PC-3 (cell line): Measurements from ENCODE around the gene RIN2. TPM values are rescaled to one million over a fixed set of nuclear protein-coding genes. Genes with fewer than 3 reads are reported as not detected.

Experiments
- ATAC-seq: fragments of 200-7000 bp; cut with Tn5 transposase; 2 replicates; pipeline ENCODE4 v1.9.1; 2020; ENCODE audit warnings: mild to moderate bottlenecking, moderate library complexity
- BruUV-seq: library from RNA; stranded (reverse); fragments of 400-500 nt; replicated peaks from 2 replicates; lab custom pipeline; 2021; lab: Mats Ljungman, UMichigan
- CTCF ChIA-PET: fragments of 300-600 bp; sonication (Branson Sonifier 250); formaldehyde crosslinking; loops from one replicate; lab custom pipeline; 2022; ENCODE audit warnings: antibody characterized with exemption; lab: Charles Lee
- POLR2A ChIA-PET: fragments of 300-600 bp; sonication (Branson Sonifier 250); formaldehyde crosslinking; loops from one replicate; lab custom pipeline; 2022; ENCODE audit warnings: antibody characterized with exemption; ENCODE audit not compliant: unreplicated experiment; lab: Charles Lee
- DNase-seq: peaks from one replicate; pipeline ENCODE4 v3.0.0-alpha.2; 2015
- H2AFZ ChIP-seq: fragments of 300-600 bp; sonication (generic); 2 replicates; pipeline ENCODE4 v1.6.0; 2016; ENCODE audit warnings: antibody characterized with exemption, low read length
- H3F3A ChIP-seq: fragments of 300-600 bp; sonication (generic); one replicate; pipeline ENCODE4 v1.6.0; 2017; ENCODE audit warnings: antibody characterized with exemption, low read length, control low read depth, mild to moderate bottlenecking; ENCODE audit not compliant: unreplicated experiment
- H3K27ac ChIP-seq: fragments of 300-600 bp; sonication (generic); 2 replicates; pipeline ENCODE4 v1.5.1; 2016; ENCODE audit warnings: mild to moderate bottlenecking, low read length
- H3K27me3 ChIP-seq: fragments of 300-600 bp; sonication (generic); 2 replicates; pipeline ENCODE4 v1.6.1; 2016; ENCODE audit warnings: low read length, mixed read lengths
- H3K36me3 ChIP-seq: fragments of 300-600 bp; sonication (generic); 2 replicates; pipeline ENCODE4 v1.6.1; 2016; ENCODE audit warnings: low read depth, mixed run types, low read length, mixed read lengths
- H3K4me1 ChIP-seq: fragments of 300-600 bp; sonication (generic); 2 replicates; pipeline ENCODE4 v1.5.1; 2016; ENCODE audit warnings: low read length; ENCODE audit not compliant: insufficient read depth
- H3K4me2 ChIP-seq: fragments of 300-600 bp; sonication (generic); 2 replicates; pipeline ENCODE4 v1.6.0; 2016; ENCODE audit warnings: low read length
- H3K4me3 ChIP-seq: fragments of 300-600 bp; sonication (generic); 2 replicates; pipeline ENCODE4 v1.5.1; 2016; ENCODE audit warnings: mild to moderate bottlenecking, low read length, mixed read lengths
- H3K79me2 ChIP-seq: fragments of 300-600 bp; sonication (generic); 2 replicates; pipeline ENCODE4 v1.6.1; 2017; ENCODE audit warnings: low read length, mixed read lengths
- H3K9ac ChIP-seq: fragments of 300-600 bp; sonication (generic); 2 replicates; pipeline ENCODE4 v1.6.0; 2016; ENCODE audit warnings: mild to moderate bottlenecking, low read length
- H3K9me2 ChIP-seq: fragments of 300-600 bp; sonication (generic); replicated peaks from 2 replicates; pipeline ENCODE4 v1.6.1; 2016; ENCODE audit warnings: mixed run types, low read length, mixed read lengths
- H3K9me3 ChIP-seq: fragments of 300-600 bp; sonication (generic); 2 replicates; pipeline ENCODE4 v1.6.1; 2016; ENCODE audit warnings: low read length, mixed read lengths
- H4K20me1 ChIP-seq: fragments of 300-600 bp; sonication (generic); 2 replicates; pipeline ENCODE4 v1.6.1; 2016; ENCODE audit warnings: low read length, mixed read lengths
- EZH2 ChIP-seq: fragments of 300-600 bp; sonication (generic); IDR thresholded peaks from one replicate; pipeline ENCODE4 v1.6.1; 2017; ENCODE audit warnings: antibody characterized with exemption, mild to moderate bottlenecking, low read length; ENCODE audit not compliant: unreplicated experiment
- EZH2phosphoT487 ChIP-seq: fragments of 300-600 bp; sonication (generic); IDR thresholded peaks from 2 replicates; pipeline ENCODE4 v1.6.1; 2018; ENCODE audit warnings: mild to moderate bottlenecking, antibody characterized with exemption, low read length, borderline replicate concordance
- intact Hi-C: fragments of 100-400 bp; cut with micrococcal nuclease; formaldehyde crosslinking; loops from 2 replicates; pipeline ENCODE4 v1.9.0; 2023
- total RNA-seq: library from RNA; depleted of rRNA; stranded (reverse); fragments of >200 nt; gene quantifications from 2 replicates; pipeline ENCODE4 v1.2.3, GENCODE V29; 2014
- TF ChIP-seq, protein P1 (sequence below): fragments of 300-600 bp; sonication (generic); conservative IDR thresholded peaks from 2 replicates; pipeline ENCODE4 v1.5.1; 2017; ENCODE audit warnings: antibody characterized with exemption, low read depth, mild to moderate bottlenecking, low read length

Gene RIN2
- total RNA-seq, 1 experiment from 2014 or later = 69.8 TPM

DNA sequence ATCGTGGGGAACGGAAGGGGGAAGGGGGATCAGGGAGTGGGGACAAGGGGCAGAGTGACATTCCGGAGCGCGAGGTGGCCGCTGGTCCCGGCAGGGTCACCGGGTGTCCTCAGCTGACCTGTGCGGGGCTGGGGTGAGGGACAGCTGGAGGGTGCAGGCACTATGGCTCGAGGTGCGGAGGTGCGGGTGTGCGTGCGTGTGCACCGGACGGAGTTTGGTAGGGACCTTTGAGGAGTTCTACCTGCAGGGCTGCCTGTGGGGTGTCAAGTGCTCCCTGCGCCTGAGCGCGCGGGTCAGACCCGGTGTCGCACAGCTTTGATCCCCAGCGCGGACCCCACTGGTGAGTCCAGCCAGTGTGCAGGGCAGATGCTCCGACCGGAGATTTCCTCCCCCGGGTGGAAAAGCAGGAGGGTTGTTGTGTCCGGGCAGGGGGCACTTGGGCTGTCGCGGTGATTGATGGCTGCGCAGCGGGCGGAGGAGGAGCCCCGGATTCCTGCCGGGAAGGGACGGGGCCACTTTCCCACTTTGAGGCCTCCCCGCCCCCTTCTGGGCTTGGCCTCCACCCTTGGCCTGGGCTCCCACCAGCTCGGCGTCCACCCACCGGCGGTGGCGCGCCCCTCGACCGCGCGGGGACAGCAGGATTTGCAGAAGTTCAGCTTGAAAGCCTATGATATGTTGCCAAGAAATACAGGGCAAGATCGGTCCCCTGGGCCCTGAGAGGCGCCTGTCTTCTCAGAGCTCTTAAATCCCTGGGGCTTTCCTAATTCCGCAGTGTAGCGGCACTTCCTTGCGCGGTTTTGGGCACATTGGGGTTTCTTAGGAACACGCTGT, 658 bp downstream of the RIN2 start:
- intact Hi-C loops = loop anchor here (1.0 to 2.0 kb wide), 5 partner anchors 17 to 66 kb away; no protein-coding TSS in a partner anchor
- Histone ChIP-seq H3K36me3 (no peaks in the 10 kb centered on the region), H3F3A (no peaks in the 10 kb centered on the region), H3K4me1 (peaks cover 32% of the 10 kb centered on the region), H3K4me2 (peak overlapping the region; percentile 95), H3K9ac (peak overlapping the region; percentile 92), H3K9me2 (no peaks in the 10 kb centered on the region), H4K20me1 (no peaks in the 10 kb centered on the region), H3K4me3 (peak overlapping the region; percentile 89), H3K27ac (peak overlapping the region; percentile 87), H3K27me3 (no peaks in the 10 kb centered on the region), H3K9me3 (no peaks in the 10 kb centered on the region), H3K79me2 (peaks cover 19% of the 10 kb centered on the region), H2AFZ (peak overlapping the region; percentile 86)
- TF ChIP-seq EZH2phosphoT487 (no peak), EZH2 (no peak)
- TF ChIP-seq, protein P1, sequence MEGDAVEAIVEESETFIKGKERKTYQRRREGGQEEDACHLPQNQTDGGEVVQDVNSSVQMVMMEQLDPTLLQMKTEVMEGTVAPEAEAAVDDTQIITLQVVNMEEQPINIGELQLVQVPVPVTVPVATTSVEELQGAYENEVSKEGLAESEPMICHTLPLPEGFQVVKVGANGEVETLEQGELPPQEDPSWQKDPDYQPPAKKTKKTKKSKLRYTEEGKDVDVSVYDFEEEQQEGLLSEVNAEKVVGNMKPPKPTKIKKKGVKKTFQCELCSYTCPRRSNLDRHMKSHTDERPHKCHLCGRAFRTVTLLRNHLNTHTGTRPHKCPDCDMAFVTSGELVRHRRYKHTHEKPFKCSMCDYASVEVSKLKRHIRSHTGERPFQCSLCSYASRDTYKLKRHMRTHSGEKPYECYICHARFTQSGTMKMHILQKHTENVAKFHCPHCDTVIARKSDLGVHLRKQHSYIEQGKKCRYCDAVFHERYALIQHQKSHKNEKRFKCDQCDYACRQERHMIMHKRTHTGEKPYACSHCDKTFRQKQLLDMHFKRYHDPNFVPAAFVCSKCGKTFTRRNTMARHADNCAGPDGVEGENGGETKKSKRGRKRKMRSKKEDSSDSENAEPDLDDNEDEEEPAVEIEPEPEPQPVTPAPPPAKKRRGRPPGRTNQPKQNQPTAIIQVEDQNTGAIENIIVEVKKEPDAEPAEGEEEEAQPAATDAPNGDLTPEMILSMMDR = peak; percentile 12; the same call in 1 of the 2 replicates
- BruUV-seq = TSS peak; percentile 35
- POLR2A ChIA-PET = interaction anchor here (0.6 to 1.5 kb wide), 7 partner anchors 17 to 463 kb away, joined by 4 to 15 read pairs (median 6); no protein-coding TSS in a partner anchor
- peak; percentile 27 for ATAC-seq
- peak; percentile 57 for DNase-seq
- CTCF ChIA-PET = interaction anchor here (0.6 to 1.9 kb wide), 3 partner anchors 25 to 645 kb away, joined by 4 to 6 read pairs (median 6); no protein-coding TSS in a partner anchor

DNA sequence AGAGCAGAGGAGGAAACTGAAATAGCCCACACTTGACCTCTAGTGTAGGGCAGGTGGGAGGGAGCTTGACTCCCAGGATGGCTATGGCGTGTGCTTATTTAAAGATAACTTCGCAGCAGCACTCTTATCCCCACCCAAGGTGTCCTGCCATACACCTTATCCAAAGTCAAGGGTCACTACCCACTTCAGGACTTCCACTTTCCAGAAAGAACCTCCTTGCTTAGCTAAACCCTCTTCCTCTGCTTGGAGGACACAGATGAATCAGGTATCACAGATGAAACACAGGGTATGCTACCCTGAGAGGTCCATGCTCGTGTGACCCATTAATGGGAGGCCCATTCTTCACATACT, 2.3 kb downstream of the RIN2 start:
- Histone ChIP-seq H3K27me3 (no peaks in the 10 kb centered on the region), H3K9me2 (no peaks in the 10 kb centered on the region), H3F3A (no peaks in the 10 kb centered on the region), H4K20me1 (no peaks in the 10 kb centered on the region), H3K4me3 (no peak overlapping the region), H2AFZ (no peak overlapping the region), H3K79me2 (peaks cover 19% of the 10 kb centered on the region), H3K27ac (peak overlapping the region; percentile 87), H3K9ac (no peak overlapping the region), H3K36me3 (no peaks in the 10 kb centered on the region), H3K4me1 (peaks cover 32% of the 10 kb centered on the region), H3K4me2 (peak overlapping the region; percentile 95; the same call in 1 of the 2 replicates), H3K9me3 (no peaks in the 10 kb centered on the region)
- ATAC-seq (no peak), DNase-seq (no peak)
- intact Hi-C loops = no loop called here
- BruUV-seq = no TSS peak
- ChIA-PET CTCF (no interaction called here), POLR2A (no interaction called here)
- TF ChIP-seq EZH2phosphoT487 (no peak), EZH2 (no peak)
- TF ChIP-seq, protein P1 = no peak

DNA sequence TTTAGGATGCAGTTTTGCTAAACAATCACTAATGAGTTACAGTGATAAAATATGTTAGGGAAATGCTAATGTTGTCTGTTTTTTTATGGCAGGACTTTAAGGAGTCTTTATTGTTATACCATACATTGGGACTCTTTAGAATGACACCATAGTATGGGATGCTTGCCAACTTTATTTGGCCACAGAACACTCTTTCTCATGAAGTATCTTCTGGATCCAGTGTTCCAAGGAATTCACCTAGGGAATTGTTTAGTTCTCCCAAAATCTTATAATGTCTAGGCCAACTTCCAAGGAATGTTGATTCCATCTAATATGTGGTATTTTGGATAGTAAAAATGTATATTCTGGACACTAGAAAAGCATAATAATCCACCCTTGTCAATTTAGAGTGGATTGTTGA, 3.3 kb downstream of the RIN2 start:
- H2AFZ ChIP-seq = no peak overlapping the region
- H3K27ac ChIP-seq = no peak overlapping the region
- no peaks in the 10 kb centered on the region for H3K9me2 ChIP-seq
- H3K4me2 ChIP-seq = no peak overlapping the region
- DNase-seq = peak; percentile 29
- H3K36me3 ChIP-seq = no peaks in the 10 kb centered on the region
- H3K4me1 ChIP-seq = peaks cover 36% of the 10 kb centered on the region
- H3K27me3 ChIP-seq = no peaks in the 10 kb centered on the region
- no peak overlapping the region for H3K4me3 ChIP-seq
- BruUV-seq = no TSS peak
- no peaks in the 10 kb centered on the region for H4K20me1 ChIP-seq
- intact Hi-C loops = no loop called here
- H3F3A ChIP-seq = no peaks in the 10 kb centered on the region
- no peak for ATAC-seq
- peaks cover 25% of the 10 kb centered on the region for H3K79me2 ChIP-seq
- H3K9me3 ChIP-seq = no peaks in the 10 kb centered on the region
- ChIA-PET POLR2A (no interaction called here), CTCF (no interaction called here)
- no peak overlapping the region for H3K9ac ChIP-seq
- TF ChIP-seq EZH2phosphoT487 (no peak), EZH2 (no peak)
- TF ChIP-seq, protein P1 = no peak
